IMR-90 (cell line): ENCODE measurements around the gene GABPB2.

Source experiments
- BHLHE40 ChIP-seq: fragments of 150-350 bp; IDR thresholded peaks from 2 replicates; pipeline ENCODE4 v1.6.1; 2016; ENCODE audit warnings: mild to moderate bottlenecking, low read depth, low read length
- CEBPB ChIP-seq: IDR thresholded peaks from 2 replicates; pipeline ENCODE4 v1.6.1; 2012; ENCODE audit warnings: low read depth, low read length, improper control_type of control experiment
- CTCF ChIP-seq: conservative IDR thresholded peaks from 2 replicates; pipeline ENCODE4 v1.5.1; 2012; ENCODE audit warnings: mild to moderate bottlenecking, low read depth, low read length, improper control_type of control experiment
- ELK1 ChIP-seq: fragments of 150-350 bp; IDR thresholded peaks from 2 replicates; pipeline ENCODE4 v1.6.1; 2016; ENCODE audit warnings: low read depth, mild to moderate bottlenecking, low read length, moderate library complexity, borderline replicate concordance
- FOS ChIP-seq: fragments of 150-350 bp; IDR thresholded peaks from 2 replicates; pipeline ENCODE4 v1.6.1; 2016; ENCODE audit warnings: low read depth, low read length
- MAZ ChIP-seq: IDR thresholded peaks from 2 replicates; pipeline ENCODE4 v1.6.1; 2012; ENCODE audit warnings: low read depth, mild to moderate bottlenecking, low read length, improper control_type of control experiment, moderate library complexity, borderline replicate concordance
- MXI1 ChIP-seq: IDR thresholded peaks from 2 replicates; pipeline ENCODE4 v1.6.1; 2012; ENCODE audit warnings: low read depth, mild to moderate bottlenecking, low read length, moderate library complexity, borderline replicate concordance
- POLR2A ChIP-seq: IDR thresholded peaks from 2 replicates; pipeline ENCODE4 v1.6.1; 2012; ENCODE audit warnings: mild to moderate bottlenecking, low read depth, low read length
- RAD21 ChIP-seq: IDR thresholded peaks from 2 replicates; pipeline ENCODE4 v1.6.1; 2012; ENCODE audit warnings: low read length, improper control_type of control experiment
- RCOR1 ChIP-seq: IDR thresholded peaks from 2 replicates; pipeline ENCODE4 v1.6.1; 2012; ENCODE audit warnings: mild to moderate bottlenecking, low read length, improper control_type of control experiment; ENCODE audit not compliant: insufficient replicate concordance
- SMC3 ChIP-seq: fragments of 150-350 bp; IDR thresholded peaks from 2 replicates; pipeline ENCODE4 v1.6.1; 2016; ENCODE audit warnings: low read depth, mild to moderate bottlenecking, antibody characterized with exemption, low read length, moderate library complexity
- USF2 ChIP-seq: fragments of 150-350 bp; IDR thresholded peaks from 2 replicates; pipeline ENCODE4 v1.6.1; 2017; ENCODE audit warnings: mild to moderate bottlenecking, antibody characterized with exemption, low read length, low read depth

DNA sequence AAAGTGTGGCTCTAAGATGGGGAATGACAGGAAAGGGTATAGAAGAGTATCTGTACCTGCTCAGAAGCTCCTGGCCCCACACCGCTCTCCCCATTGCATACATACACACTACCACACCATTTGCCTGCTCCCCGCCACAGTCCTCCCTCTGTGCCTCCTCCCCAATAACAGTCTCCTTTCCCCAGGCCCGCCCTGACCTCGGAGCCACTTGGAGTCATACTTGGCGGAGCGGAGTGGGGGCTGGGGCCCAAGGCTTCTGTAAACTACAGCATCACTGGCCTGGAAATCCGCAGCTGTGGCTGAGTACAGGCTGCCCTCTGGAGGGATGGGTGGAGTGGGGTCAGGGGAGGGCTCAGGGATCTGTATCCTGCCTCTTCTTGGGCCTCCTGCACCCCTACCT is 67.2 kb downstream of the GABPB2 start:
- TF ChIP-seq MXI1 (no peak), CTCF (no peak), POLR2A (no peak), RAD21 (no peak), FOS (no peak), MAZ (no peak), USF2 (no peak), ELK1 (no peak), BHLHE40 (no peak), CEBPB (no peak), RCOR1 (no peak), SMC3 (no peak)
